WTC11 (cell line): ENCODE measurements around the gene CD163L1.

Experiments used
- CTCF ChIP-seq: fragments of 200-600 bp; IDR thresholded peaks from 2 replicates; pipeline ENCODE4 v1.8.0; 2022; ENCODE audit warnings: antibody characterized with exemption
- FOXP1 ChIP-seq: sonication (generic); formaldehyde crosslinking; IDR thresholded peaks from 2 replicates; pipeline ENCODE4 v1.8.0; 2022; ENCODE audit warnings: missing genetic modification reagents, mild to moderate bottlenecking, moderate library complexity, borderline replicate concordance
- MLX ChIP-seq: sonication (generic); formaldehyde crosslinking; IDR thresholded peaks from 2 replicates; pipeline ENCODE4 v1.8.1; 2023; ENCODE audit warnings: mild to moderate bottlenecking, missing genetic modification reagents, moderate library complexity
- SMAD3 ChIP-seq: sonication (generic); formaldehyde crosslinking; IDR thresholded peaks from 2 replicates; pipeline ENCODE4 v1.8.0; 2022; ENCODE audit warnings: missing genetic modification reagents, mild to moderate bottlenecking, borderline replicate concordance
- SOX15 ChIP-seq: fragments of 250-450 bp; sonication (Bioruptor Pico); IDR thresholded peaks from 2 replicates; pipeline ENCODE4 v1.9.0; 2021; ENCODE audit warnings: mild to moderate bottlenecking
- TP53 ChIP-seq: sonication (generic); formaldehyde crosslinking; IDR thresholded peaks from 2 replicates; pipeline ENCODE4 v1.8.1; 2023; ENCODE audit warnings: mild to moderate bottlenecking, missing genetic modification reagents
- USF2 ChIP-seq: sonication (generic); formaldehyde crosslinking; IDR thresholded peaks from 2 replicates; pipeline ENCODE4 v1.8.1; 2023; ENCODE audit warnings: mild to moderate bottlenecking, missing genetic modification reagents, moderate library complexity

- TF ChIP-seq SMAD3 (CRISPR knock-in tag) = no peak
- TF ChIP-seq CTCF = no peak
- TF ChIP-seq TP53 (CRISPR knock-in tag) = no peak
- TF ChIP-seq SOX15 = no peak
- TF ChIP-seq USF2 = no peak
- no peak for TF ChIP-seq MLX
- no peak for TF ChIP-seq FOXP1 (CRISPR knock-in tag)
Measured at GRCh38 chr12:7339675-7340074, 104.3 kb downstream of the CD163L1 start.
